PC-3 (cell line): ENCODE data around the gene SLC25A18.

Experiments used
- CTCF ChIP-seq: fragments of 300-600 bp; sonication (generic); conservative IDR thresholded peaks from 2 replicates; pipeline ENCODE4 v1.5.1; 2017; ENCODE audit warnings: antibody characterized with exemption, low read depth, mild to moderate bottlenecking, low read length
- EZH2 ChIP-seq: fragments of 300-600 bp; sonication (generic); IDR thresholded peaks from one replicate; pipeline ENCODE4 v1.6.1; 2017; ENCODE audit warnings: antibody characterized with exemption, mild to moderate bottlenecking, low read length; ENCODE audit not compliant: unreplicated experiment
- EZH2phosphoT487 ChIP-seq: fragments of 300-600 bp; sonication (generic); IDR thresholded peaks from 2 replicates; pipeline ENCODE4 v1.6.1; 2018; ENCODE audit warnings: mild to moderate bottlenecking, antibody characterized with exemption, low read length, borderline replicate concordance

GRCh38 chr22:17612057-17612456, 48.8 kb downstream of the SLC25A18 start:
- TF ChIP-seq CTCF (no peak), EZH2phosphoT487 (no peak), EZH2 (no peak)
